GM18520 (cell line): ENCODE measurements around the gene PDE10A.

ENCODE experiments used
- ATAC-seq: cut with Tn5 transposase; IDR thresholded peaks from one replicate; pipeline ENCODE4 v1.9.1; 2021; ENCODE audit not compliant: unreplicated experiment

The PDE10A gene

GRCh38 chr6:165426892-165427291 lies 236.1 kb downstream of the PDE10A start:
- no peak for ATAC-seq

- ATAC-seq = no peak
These were observed 240.8 kb downstream of the PDE10A start for GRCh38 chr6:165422192-165422591.

GRCh38 chr6:165417278-165417865 lies 245.7 kb downstream of the PDE10A start:
- no peak for ATAC-seq

GRCh38 chr6:165404697-165405096 lies 258.3 kb downstream of the PDE10A start:
- no peak for ATAC-seq

GRCh38 chr6:165404296-165404695 lies 258.7 kb downstream of the PDE10A start:
- ATAC-seq = no peak

- ATAC-seq = no peak
These were observed 259.9 kb downstream of the PDE10A start for GRCh38 chr6:165403006-165403595.

- ATAC-seq = no peak
These were observed 261.9 kb downstream of the PDE10A start for GRCh38 chr6:165401092-165401491.

GRCh38 chr6:165390475-165390874 lies 272.6 kb downstream of the PDE10A start:
- ATAC-seq = no peak

GRCh38 chr6:165389534-165389933 lies 273.5 kb downstream of the PDE10A start:
- no peak for ATAC-seq

GRCh38 chr6:165383323-165383722 lies 279.7 kb downstream of the PDE10A start:
- ATAC-seq = no peak

GRCh38 chr6:165376100-165376499 lies 286.9 kb downstream of the PDE10A start:
- ATAC-seq = no peak

GRCh38 chr6:165365371-165365770 lies 297.7 kb downstream of the PDE10A start:
- ATAC-seq = no peak

GRCh38 chr6:165345700-165346099 lies 317.3 kb downstream of the PDE10A start:
- ATAC-seq = no peak

GRCh38 chr6:165340532-165340931 lies 322.5 kb downstream of the PDE10A start:
- no peak for ATAC-seq

- ATAC-seq = no peak
These were observed 337.4 kb downstream of the PDE10A start for GRCh38 chr6:165325609-165326008.

- no peak for ATAC-seq
These were observed 341.4 kb downstream of the PDE10A start for GRCh38 chr6:165321555-165322145.

GRCh38 chr6:165321150-165321549 lies 341.9 kb downstream of the PDE10A start:
- ATAC-seq = no peak

GRCh38 chr6:165317723-165318122 lies 345.3 kb downstream of the PDE10A start:
- ATAC-seq = no peak

GRCh38 chr6:165308926-165309731 lies 353.9 kb downstream of the PDE10A start, which contains the start of gene C6orf118:
TSS of gene C6orf118 (minus strand) at chr6:165309605. CDS start at chr6:165309586, 19 bp downstream.
- ATAC-seq = no peak

- ATAC-seq = no peak
These were observed 356.1 kb downstream of the PDE10A start for GRCh38 chr6:165306955-165307354.

- no peak for ATAC-seq
These were observed 361.4 kb downstream of the PDE10A start for GRCh38 chr6:165301372-165302246.
